Measurements from ENCODE around the gene SIM1. TPM values are rescaled to one million over a fixed set of nuclear protein-coding genes. Genes with fewer than 3 reads are reported as not detected.

Gene SIM1
- polyA plus RNA-seq, 3 donors from 2014 or later = not detected

GRCh38 chr6:100446115-100447080 lies 18.3 kb downstream of the SIM1 start:
- DNase-seq = no peak
- no peak overlapping the region for H3K27ac Mint-ChIP-seq
- peaks cover 7 to 27% (median 24%) of the 10 kb centered on the region in 3 donors for H3K27me3 Mint-ChIP-seq (ENCODE audit: low read depth in 3 of 3)

GRCh38 chr6:100445512-100445911 lies 19.2 kb downstream of the SIM1 start:
- Mint-ChIP-seq H3K27ac (no peak overlapping the region), H3K4me1 (no peaks in the 10 kb centered on the region), H3K36me3 (no peaks in the 10 kb centered on the region), H3K9me3 (peaks cover 0 to 16% (median 2%) of the 10 kb centered on the region in 6 donors), H3K4me3 (no peak overlapping the region), H3K27me3 (ENCODE audit: low read depth in 3 of 3) (peaks cover 7 to 27% (median 24%) of the 10 kb centered on the region in 3 donors)
- DNase-seq = no peak

More at GRCh38 chr6:100446115-100447080, 18.3 kb downstream of the SIM1 start:
- Mint-ChIP-seq H3K4me3 (no peak overlapping the region), H3K36me3 (no peaks in the 10 kb centered on the region), H3K4me1 (no peaks in the 10 kb centered on the region), H3K9me3 (peaks cover 0 to 16% (median 2%) of the 10 kb centered on the region in 6 donors)

DNA sequence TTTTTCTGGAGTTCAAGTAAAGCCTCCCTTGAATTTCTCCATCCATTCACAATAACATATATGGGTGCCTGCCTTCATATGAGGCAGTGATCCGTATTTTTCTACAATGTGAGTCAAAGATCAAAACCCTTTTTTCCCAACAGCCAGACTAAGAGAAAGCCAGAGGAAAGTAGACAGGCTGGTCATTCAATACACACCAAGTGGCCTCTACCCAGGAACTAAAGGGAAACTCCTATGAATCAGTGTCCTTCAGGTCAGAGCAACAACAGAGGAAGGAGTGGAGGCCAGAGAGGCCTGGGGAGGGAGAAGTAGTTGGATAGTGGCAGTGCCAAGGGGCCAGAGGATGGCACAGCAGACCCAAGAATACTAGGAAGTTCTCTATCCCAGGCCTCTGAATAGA lies 23.8 kb downstream of the SIM1 start:
- H3K27me3 Mint-ChIP-seq (ENCODE audit: low read depth in 3 of 3) = peaks cover 2 to 5% (median 4%) of the 10 kb centered on the region in 3 donors
- H3K27ac Mint-ChIP-seq = no peak overlapping the region
- H3K4me3 Mint-ChIP-seq = no peak overlapping the region
- DNase-seq = no peak
- H3K36me3 Mint-ChIP-seq = no peaks in the 10 kb centered on the region
- no peaks in the 10 kb centered on the region for H3K4me1 Mint-ChIP-seq
- H3K9me3 Mint-ChIP-seq = peaks cover 0 to 9% (median 1%) of the 10 kb centered on the region in 6 donors

DNA sequence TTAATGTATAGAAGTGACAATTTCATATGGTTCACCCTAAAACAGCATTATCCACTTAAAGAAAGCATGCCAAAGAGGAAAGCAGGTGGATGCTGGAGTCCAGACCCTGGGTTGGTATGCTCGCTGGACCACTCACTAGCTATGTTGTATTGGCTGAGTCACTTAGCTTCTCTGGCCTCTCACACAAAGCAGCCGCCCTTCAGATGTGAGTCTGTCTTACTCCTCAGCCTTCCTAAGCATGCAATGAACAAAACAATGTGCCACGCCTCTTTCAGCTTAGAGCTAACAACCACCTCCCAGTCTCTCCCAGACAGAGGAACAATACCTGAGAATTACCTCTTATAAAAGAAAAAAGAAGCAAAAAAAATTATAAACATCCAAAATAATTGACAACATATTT lies 29.4 kb downstream of the SIM1 start:
- Mint-ChIP-seq H3K27me3 (ENCODE audit: low read depth in 3 of 3) (peaks cover 3 to 16% (median 5%) of the 10 kb centered on the region in 3 donors), H3K4me1 (no peaks in the 10 kb centered on the region), H3K27ac (no peak overlapping the region), H3K4me3 (no peak overlapping the region), H3K36me3 (no peaks in the 10 kb centered on the region), H3K9me3 (peaks cover 0 to 10% (median 2%) of the 10 kb centered on the region in 6 donors)
- no peak for DNase-seq

GRCh38 chr6:100433726-100434435 lies 30.8 kb downstream of the SIM1 start:
- Mint-ChIP-seq H3K27me3 (ENCODE audit: low read depth in 3 of 3) (peaks cover 3 to 16% (median 5%) of the 10 kb centered on the region in 3 donors), H3K4me3 (no peak overlapping the region), H3K27ac (no peak overlapping the region), H3K9me3 (peaks cover 0 to 6% (median 2%) of the 10 kb centered on the region in 6 donors), H3K36me3 (no peaks in the 10 kb centered on the region), H3K4me1 (no peaks in the 10 kb centered on the region)
- no peak for DNase-seq

- Mint-ChIP-seq H3K9me3 (peaks cover 0 to 6% (median 0%) of the 10 kb centered on the region in 6 donors), H3K36me3 (no peaks in the 10 kb centered on the region), H3K4me3 (no peak overlapping the region), H3K27ac (no peak overlapping the region), H3K27me3 (ENCODE audit: low read depth in 3 of 3) (peaks cover 0 to 13% (median 5%) of the 10 kb centered on the region in 3 donors), H3K4me1 (no peaks in the 10 kb centered on the region)
- no peak for DNase-seq
These were observed 32.6 kb downstream of the SIM1 start for GRCh38 chr6:100432136-100432535.

- H3K27me3 Mint-ChIP-seq (ENCODE audit: low read depth in 3 of 3) = peaks cover 0 to 13% (median 5%) of the 10 kb centered on the region in 3 donors
These were observed 33.8 kb downstream of the SIM1 start for GRCh38 chr6:100430962-100431361.

GRCh38 chr6:100427452-100427851 lies 37.3 kb downstream of the SIM1 start:
- Mint-ChIP-seq H3K36me3 (no peaks in the 10 kb centered on the region), H3K27ac (no peak overlapping the region), H3K9me3 (no peaks in the 10 kb centered on the region), H3K4me3 (no peak overlapping the region), H3K27me3 (ENCODE audit: low read depth in 3 of 3) (peaks cover 0 to 10% (median 3%) of the 10 kb centered on the region in 3 donors), H3K4me1 (no peaks in the 10 kb centered on the region)
- no peak for DNase-seq

More at GRCh38 chr6:100430962-100431361, 33.8 kb downstream of the SIM1 start:
- Mint-ChIP-seq H3K4me3 (no peak overlapping the region), H3K36me3 (no peaks in the 10 kb centered on the region), H3K27ac (no peak overlapping the region), H3K4me1 (no peaks in the 10 kb centered on the region), H3K9me3 (peaks cover 0 to 6% (median 0%) of the 10 kb centered on the region in 6 donors)
- no peak for DNase-seq

GRCh38 chr6:100426744-100427338 lies 37.9 kb downstream of the SIM1 start:
- H3K4me3 Mint-ChIP-seq = no peak overlapping the region
- H3K36me3 Mint-ChIP-seq = no peaks in the 10 kb centered on the region
- H3K27me3 Mint-ChIP-seq (ENCODE audit: low read depth in 3 of 3) = peaks cover 0 to 10% (median 4%) of the 10 kb centered on the region in 3 donors
- no peak for DNase-seq
- H3K4me1 Mint-ChIP-seq = no peaks in the 10 kb centered on the region
- H3K27ac Mint-ChIP-seq = no peak overlapping the region
- no peaks in the 10 kb centered on the region for H3K9me3 Mint-ChIP-seq

DNA sequence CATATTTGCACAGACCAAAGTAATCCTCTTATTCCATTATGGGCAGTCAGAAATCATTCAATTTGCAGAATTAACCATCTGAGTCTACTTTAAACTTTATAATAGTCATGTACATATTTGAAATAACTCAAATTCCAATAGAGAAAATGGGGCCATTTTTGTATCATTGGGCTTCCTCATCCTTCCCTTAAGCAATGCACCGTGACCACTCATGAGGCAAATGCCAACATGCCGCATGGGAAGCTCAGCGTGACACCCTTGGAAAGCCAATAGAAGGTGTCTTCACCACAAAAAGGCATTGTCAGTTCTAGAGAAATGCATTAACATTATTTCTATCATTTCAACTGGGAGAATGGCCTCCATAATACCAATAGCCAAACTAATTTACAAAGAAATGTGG lies 38.5 kb downstream of the SIM1 start:
- no peak for DNase-seq
- Mint-ChIP-seq H3K9me3 (no peaks in the 10 kb centered on the region), H3K27me3 (ENCODE audit: low read depth in 3 of 3) (peaks cover 0 to 10% (median 4%) of the 10 kb centered on the region in 3 donors), H3K4me3 (no peak overlapping the region), H3K4me1 (no peaks in the 10 kb centered on the region), H3K36me3 (no peaks in the 10 kb centered on the region), H3K27ac (no peak overlapping the region)

- Mint-ChIP-seq H3K27me3 (ENCODE audit: low read depth in 3 of 3) (peaks cover 3 to 14% (median 4%) of the 10 kb centered on the region in 3 donors), H3K4me3 (no peak overlapping the region), H3K36me3 (no peaks in the 10 kb centered on the region), H3K9me3 (peaks cover 0 to 4% (median 0%) of the 10 kb centered on the region in 6 donors), H3K4me1 (no peaks in the 10 kb centered on the region), H3K27ac (no peak overlapping the region)
- DNase-seq = no peak
These were observed 44.0 kb downstream of the SIM1 start for GRCh38 chr6:100420711-100421110.

DNA sequence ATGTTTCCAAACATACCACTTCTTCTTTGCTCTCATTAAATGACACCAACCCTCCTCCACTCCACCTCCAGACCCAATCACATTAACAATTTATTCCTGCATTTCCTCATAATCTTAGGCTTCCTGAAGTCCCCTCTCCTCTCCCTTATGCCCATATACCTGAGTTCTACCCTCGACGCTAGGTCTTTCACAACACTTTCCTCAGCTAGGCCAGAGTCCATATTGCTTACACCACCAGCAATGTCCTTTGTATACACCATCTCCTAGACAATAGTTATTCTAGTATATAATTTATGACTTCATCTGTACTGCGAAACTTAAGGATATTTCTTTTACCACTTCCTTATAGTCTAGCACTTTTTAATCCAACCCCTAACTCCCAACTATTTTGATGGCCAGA lies 47.7 kb downstream of the SIM1 start:
- peaks cover 0 to 7% (median 3%) of the 10 kb centered on the region in 6 donors for H3K9me3 Mint-ChIP-seq

DNA sequence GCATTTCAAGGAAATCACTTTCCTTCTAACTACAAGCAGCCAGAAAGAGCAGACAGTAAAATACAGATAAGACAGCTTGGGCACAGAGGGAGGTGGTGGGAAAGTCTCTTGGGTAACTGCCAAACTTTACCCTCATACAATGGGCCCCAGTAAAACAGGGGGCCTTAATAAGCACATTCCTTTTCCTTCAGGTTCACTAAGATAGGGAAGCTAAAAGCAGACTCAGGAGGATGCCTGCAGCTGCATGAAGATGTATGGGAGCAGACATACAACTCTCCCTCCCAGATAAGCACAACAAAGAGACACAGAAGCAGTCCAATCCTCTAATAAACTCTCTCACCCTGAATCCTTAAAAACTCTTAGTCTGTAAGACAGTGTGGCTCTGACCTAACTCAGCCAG lies 49.0 kb downstream of the SIM1 start:
- Mint-ChIP-seq H3K27ac (no peak overlapping the region), H3K4me1 (no peaks in the 10 kb centered on the region), H3K4me3 (no peak overlapping the region), H3K27me3 (ENCODE audit: low read depth in 3 of 3) (peaks cover 0 to 6% (median 3%) of the 10 kb centered on the region in 3 donors), H3K9me3 (peaks cover 0 to 9% (median 3%) of the 10 kb centered on the region in 6 donors), H3K36me3 (no peaks in the 10 kb centered on the region)
- no peak for DNase-seq

More for the DNA sequence above, 47.7 kb downstream of the SIM1 start:
- no peaks in the 10 kb centered on the region for H3K36me3 Mint-ChIP-seq
- H3K4me1 Mint-ChIP-seq = no peaks in the 10 kb centered on the region
- H3K4me3 Mint-ChIP-seq = no peak overlapping the region
- DNase-seq = no peak
- H3K27ac Mint-ChIP-seq = no peak overlapping the region
- peaks cover 0 to 6% (median 3%) of the 10 kb centered on the region in 3 donors for H3K27me3 Mint-ChIP-seq (ENCODE audit: low read depth in 3 of 3)
